Right atrium auricular region (tissue), 2 donors: ENCODE results near the gene ELMO1. TPM values are rescaled to one million over a fixed set of nuclear protein-coding genes. Genes with fewer than 3 reads are reported as not detected.

Experiments used
- DNase-seq: peaks from one replicate; pipeline ENCODE4 v3.0.0-alpha.2; 2019; ENCODE audit warnings: low spot score
- H3K27ac ChIP-seq, 2 donors: fragments of 200-600 bp; sonication (generic); 1 replicate in 1 of 2; 2 replicates in 1 of 2; pipeline ENCODE4 v1.5.1; 2016 to 2019
- H3K27me3 ChIP-seq, 2 donors: fragments of 200-600 bp; sonication (generic); one replicate each; pipeline versions ENCODE4 v1.5.1 to v1.6.0; 2017 to 2019
- H3K36me3 ChIP-seq: fragments of 200-600 bp; sonication (generic); one replicate; pipeline ENCODE4 v1.5.1; 2016
- H3K4me1 ChIP-seq, 2 donors: fragments of 200-600 bp; sonication (generic); one replicate each; pipeline versions ENCODE4 v1.5.1 to v1.6.0; 2017 to 2019
- H3K4me3 ChIP-seq, 2 donors: fragments of 200-600 bp; sonication (generic); 1 replicate in 1 of 2; 2 replicates in 1 of 2; pipeline ENCODE4 v1.5.1; 2017 to 2019; ENCODE audit warnings: mild to moderate bottlenecking in 1 of 2, moderate library complexity in 1 of 2
- H3K9me3 ChIP-seq, 2 donors: fragments of 200-600 bp; sonication (generic); one replicate each; pipeline ENCODE4 v1.5.1; 2019
- total RNA-seq, 2 donors: library from RNA; depleted of rRNA; stranded (reverse); fragments of >200 nt; gene quantifications; one replicate each; pipeline ENCODE4 v1.1.0, GENCODE V29; 2016
- TF ChIP-seq, protein P1 (sequence below), 2 donors: fragments of 200-600 bp; sonication (generic); IDR thresholded peaks; one replicate each; pipeline ENCODE4 v1.5.1; 2019; ENCODE audit warnings: antibody characterized with exemption in 2 of 2

Gene ELMO1
- total RNA-seq, 2 donors from 2014 or later = 24.4 to 45.1 TPM

- H3K27ac ChIP-seq = no peak overlapping the region
- no peaks in the 10 kb centered on the region for H3K27me3 ChIP-seq
- H3K4me1 ChIP-seq = no peaks in the 10 kb centered on the region
- H3K9me3 ChIP-seq = no peaks in the 10 kb centered on the region
- TF ChIP-seq, protein P1, sequence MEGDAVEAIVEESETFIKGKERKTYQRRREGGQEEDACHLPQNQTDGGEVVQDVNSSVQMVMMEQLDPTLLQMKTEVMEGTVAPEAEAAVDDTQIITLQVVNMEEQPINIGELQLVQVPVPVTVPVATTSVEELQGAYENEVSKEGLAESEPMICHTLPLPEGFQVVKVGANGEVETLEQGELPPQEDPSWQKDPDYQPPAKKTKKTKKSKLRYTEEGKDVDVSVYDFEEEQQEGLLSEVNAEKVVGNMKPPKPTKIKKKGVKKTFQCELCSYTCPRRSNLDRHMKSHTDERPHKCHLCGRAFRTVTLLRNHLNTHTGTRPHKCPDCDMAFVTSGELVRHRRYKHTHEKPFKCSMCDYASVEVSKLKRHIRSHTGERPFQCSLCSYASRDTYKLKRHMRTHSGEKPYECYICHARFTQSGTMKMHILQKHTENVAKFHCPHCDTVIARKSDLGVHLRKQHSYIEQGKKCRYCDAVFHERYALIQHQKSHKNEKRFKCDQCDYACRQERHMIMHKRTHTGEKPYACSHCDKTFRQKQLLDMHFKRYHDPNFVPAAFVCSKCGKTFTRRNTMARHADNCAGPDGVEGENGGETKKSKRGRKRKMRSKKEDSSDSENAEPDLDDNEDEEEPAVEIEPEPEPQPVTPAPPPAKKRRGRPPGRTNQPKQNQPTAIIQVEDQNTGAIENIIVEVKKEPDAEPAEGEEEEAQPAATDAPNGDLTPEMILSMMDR (IDR thresholded peaks at IDR 0.05) = no peak
- H3K4me3 ChIP-seq = no peak overlapping the region
- DNase-seq = no peak
- H3K36me3 ChIP-seq = no peaks in the 10 kb centered on the region
Measured at GRCh38 chr7:37363536-37364491, 84.8 kb downstream of the ELMO1 start.

DNA sequence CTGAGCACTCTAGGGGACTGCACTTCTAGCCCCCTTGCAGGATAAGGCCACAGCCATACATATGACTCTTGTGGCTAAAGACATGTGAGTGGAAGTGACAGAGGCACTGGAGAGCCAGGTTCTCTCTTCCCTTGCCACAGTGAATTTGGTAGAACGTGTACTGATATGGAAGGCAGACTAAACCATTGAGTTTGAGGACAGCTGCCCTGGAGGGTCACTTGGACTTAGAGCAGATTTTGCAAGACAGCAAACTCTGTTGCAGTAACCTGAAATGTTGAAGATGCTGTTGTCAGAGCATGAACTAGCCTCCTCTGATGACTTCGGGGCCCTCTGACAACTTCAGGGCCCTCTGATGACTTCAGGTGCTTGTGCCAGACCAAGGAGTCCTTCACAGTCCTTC lies 85.9 kb downstream of the ELMO1 start:
- Histone ChIP-seq H3K9me3 (no peaks in the 10 kb centered on the region), H3K4me3 (no peak overlapping the region), H3K36me3 (no peaks in the 10 kb centered on the region), H3K27me3 (no peaks in the 10 kb centered on the region), H3K4me1 (peaks cover 0 to 6% of the 10 kb centered on the region in 2 donors), H3K27ac (no peak overlapping the region)
- TF ChIP-seq, protein P1 (IDR thresholded peaks at IDR 0.05) = no peak
- DNase-seq = no peak

DNA sequence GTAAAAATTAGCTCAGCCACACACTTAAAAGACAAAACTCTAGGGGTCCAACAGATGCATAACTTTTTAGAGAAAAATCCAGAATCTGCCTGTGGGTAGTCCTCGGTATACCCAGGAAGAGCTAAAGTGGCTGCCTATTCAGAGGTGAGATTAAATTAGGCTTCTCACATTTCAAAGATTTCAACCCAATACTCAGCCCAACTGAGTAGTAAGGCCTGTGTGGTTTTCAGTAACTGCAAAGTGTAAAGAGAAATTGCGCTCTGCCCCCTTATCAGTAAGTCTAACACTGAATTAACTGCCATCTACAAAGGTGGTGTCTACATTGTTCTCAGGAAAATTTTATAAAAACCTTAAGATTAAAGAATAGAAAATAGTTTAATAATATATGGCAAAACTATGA lies 88.2 kb downstream of the ELMO1 start:
- TF ChIP-seq, protein P1 (IDR thresholded peaks at IDR 0.05) = no peak
- DNase-seq = no peak
- Histone ChIP-seq H3K36me3 (no peaks in the 10 kb centered on the region), H3K4me3 (no peak overlapping the region), H3K4me1 (peaks cover 0 to 13% of the 10 kb centered on the region in 2 donors), H3K27me3 (no peaks in the 10 kb centered on the region), H3K9me3 (no peaks in the 10 kb centered on the region), H3K27ac (no peak overlapping the region)

DNA sequence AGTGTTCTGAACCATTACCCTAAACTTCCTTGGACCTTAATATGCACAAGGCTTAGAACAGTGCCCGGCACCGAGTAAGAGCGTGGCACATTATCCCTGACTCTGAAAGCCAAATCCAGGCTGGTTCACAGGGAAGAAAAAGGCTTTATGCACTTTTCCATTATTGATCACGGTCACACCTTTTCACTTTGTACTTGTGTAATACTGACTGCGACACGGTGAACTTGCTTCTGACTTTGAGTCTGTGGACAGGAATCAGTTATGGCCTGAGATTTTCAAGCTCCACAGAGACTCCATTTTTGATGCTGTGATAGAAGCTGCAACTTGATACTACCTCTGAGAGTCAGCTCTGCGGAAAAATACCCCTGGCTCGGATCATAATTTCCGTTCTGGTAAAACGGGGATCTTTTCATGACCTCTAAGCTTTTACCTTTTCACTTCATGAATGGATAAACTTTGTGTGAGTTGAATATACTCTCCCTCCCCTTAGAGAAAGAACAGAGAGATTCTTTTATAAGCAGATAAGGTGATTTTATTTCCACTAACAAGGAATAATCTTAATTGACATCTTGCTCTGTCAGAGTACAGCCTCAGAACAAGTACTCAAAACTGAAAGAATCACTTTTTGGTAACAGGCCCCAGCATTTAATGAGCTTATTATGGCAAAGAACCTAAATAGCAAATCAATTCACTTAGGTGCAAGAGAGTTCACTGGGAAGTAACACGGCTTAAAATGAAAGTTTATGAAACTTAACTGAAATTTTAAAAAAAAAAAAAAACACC lies 88.8 kb downstream of the ELMO1 start:
- peaks cover 0 to 19% of the 10 kb centered on the region in 2 donors for H3K4me1 ChIP-seq
- TF ChIP-seq, protein P1 (IDR thresholded peaks at IDR 0.05) = no peak
- no peak overlapping the region for H3K27ac ChIP-seq
- H3K4me3 ChIP-seq = no peak overlapping the region
- no peaks in the 10 kb centered on the region for H3K36me3 ChIP-seq
- H3K9me3 ChIP-seq = no peaks in the 10 kb centered on the region
- no peaks in the 10 kb centered on the region for H3K27me3 ChIP-seq
- no peak for DNase-seq

DNA sequence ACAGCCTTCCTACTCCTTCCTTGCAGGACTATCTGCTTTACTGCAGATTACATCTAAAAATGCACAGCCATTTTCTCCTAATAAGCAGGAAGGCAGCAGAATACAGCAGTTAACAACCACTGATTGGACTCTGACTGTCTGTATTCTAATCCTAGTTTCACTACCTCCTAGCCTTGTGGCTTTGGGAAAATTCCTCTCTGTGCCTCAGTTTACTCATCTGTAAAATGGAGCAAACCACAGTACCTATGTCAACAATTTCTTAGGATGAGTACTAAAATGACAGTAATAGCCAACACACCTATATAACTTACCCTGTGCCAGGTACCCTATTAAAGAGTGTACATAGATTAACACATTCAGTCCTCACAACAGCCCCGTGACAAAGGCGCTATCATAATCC lies 89.5 kb downstream of the ELMO1 start:
- no peaks in the 10 kb centered on the region for H3K9me3 ChIP-seq
- H3K4me1 ChIP-seq = peaks cover 0 to 24% of the 10 kb centered on the region in 2 donors
- TF ChIP-seq, protein P1 (IDR thresholded peaks at IDR 0.05) = no peak
- no peak overlapping the region for H3K27ac ChIP-seq
- H3K27me3 ChIP-seq = no peaks in the 10 kb centered on the region
- H3K4me3 ChIP-seq = no peak overlapping the region
- DNase-seq = no peak
- no peaks in the 10 kb centered on the region for H3K36me3 ChIP-seq
